OCI-LY3 (cell line): ENCODE measurements around the gene DOK4.

Experiments used
- CTCF ChIP-seq: fragments of 200-600, 300-600 bp; sonication (generic); IDR thresholded peaks from 2 replicates; pipeline ENCODE4 v1.5.1; 2014; ENCODE audit warnings: antibody characterized with exemption, low read length, low read depth
- EZH2phosphoT487 ChIP-seq: fragments of 200-600 bp; shearing (Covaris generic); IDR thresholded peaks from 2 replicates; pipeline ENCODE4 v1.6.1; 2018; ENCODE audit warnings: antibody characterized with exemption, mixed run types, low read depth

DNA sequence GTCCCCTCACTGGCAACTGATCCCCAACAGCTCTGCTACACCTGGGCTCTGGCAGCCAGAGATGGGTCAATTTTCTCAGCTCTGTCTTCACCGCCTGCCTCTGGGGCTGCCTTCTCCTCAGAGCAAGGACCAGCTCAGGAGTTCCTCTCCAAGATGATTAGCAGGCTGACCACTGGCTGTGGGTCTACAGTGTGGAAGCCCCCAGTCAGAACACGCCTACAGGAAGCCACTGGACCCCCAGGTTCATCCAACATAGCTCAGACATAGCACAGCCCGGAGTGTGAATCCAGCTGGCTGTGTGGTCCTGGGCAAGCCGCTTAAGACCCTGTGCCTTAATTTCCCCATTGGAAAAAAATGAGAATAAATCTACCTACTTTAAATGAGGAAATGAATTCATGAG, 4.9 kb downstream of the DOK4 start:
- TF ChIP-seq CTCF (no peak), EZH2phosphoT487 (no peak)
